Karpas-422 (cell line): ENCODE measurements around the gene AGAP1. TPM values are rescaled to one million over a fixed set of nuclear protein-coding genes. Genes with fewer than 3 reads are reported as not detected.
"Not testable (repeated sequence)": the region's sequence is repeated elsewhere in the genome, so short reads cannot be mapped to it uniquely, and the experiment has no call there.

Experiments used
- DNase-seq: peaks from one replicate; pipeline ENCODE4 v3.0.0-alpha.2; 2015
- H2AFZ ChIP-seq: fragments of 200-600 bp; sonication (generic); 2 replicates; pipeline ENCODE4 v1.6.1; 2014; ENCODE audit warnings: antibody characterized with exemption, low read length, mixed read lengths
- H3K27ac ChIP-seq: fragments of 200-600 bp; sonication (generic); 2 replicates; pipeline ENCODE4 v1.5.1; 2014; ENCODE audit warnings: mild to moderate bottlenecking, low read length, moderate library complexity
- H3K27me3 ChIP-seq: fragments of 200-600 bp; sonication (generic); 2 replicates; pipeline ENCODE4 v1.6.1; 2014; ENCODE audit warnings: low read length, mixed read lengths
- H3K36me3 ChIP-seq: fragments of 200-600 bp; sonication (generic); 2 replicates; pipeline ENCODE4 v1.6.1; 2014; ENCODE audit warnings: low read length, mixed read lengths; ENCODE audit not compliant: insufficient read depth
- H3K4me1 ChIP-seq: fragments of 200-600 bp; sonication (generic); 2 replicates; pipeline ENCODE4 v1.6.1; 2014; ENCODE audit warnings: mild to moderate bottlenecking, low read length, mixed read lengths
- H3K4me2 ChIP-seq: fragments of 200-600 bp; sonication (generic); 2 replicates; pipeline ENCODE4 v1.6.1; 2014; ENCODE audit warnings: low read length, low read depth, mild to moderate bottlenecking; ENCODE audit not compliant: poor library complexity, severe bottlenecking
- H3K4me3 ChIP-seq: fragments of 200-600 bp; sonication (generic); 2 replicates; pipeline ENCODE4 v1.5.1; 2014; ENCODE audit warnings: mild to moderate bottlenecking, antibody characterized with exemption, low read length, mixed read lengths
- H3K79me2 ChIP-seq: fragments of 200-600 bp; sonication (generic); 2 replicates; pipeline ENCODE4 v1.6.1; 2014; ENCODE audit warnings: mild to moderate bottlenecking, low read length, mixed read lengths
- H3K9ac ChIP-seq: fragments of 200-600 bp; sonication (generic); 2 replicates; pipeline ENCODE4 v1.6.0; 2014; ENCODE audit warnings: low read length
- H3K9me2 ChIP-seq: fragments of 200-600 bp; sonication (generic), shearing (Covaris generic); replicated peaks from 2 replicates; pipeline ENCODE4 v1.6.0; 2014; ENCODE audit warnings: mild to moderate bottlenecking, low read length, moderate library complexity; ENCODE audit not compliant: insufficient read depth
- H3K9me3 ChIP-seq: fragments of 300-700, 200-600 bp; sonication (generic); 2 replicates; pipeline ENCODE4 v1.6.1; 2014; ENCODE audit warnings: low read length, mixed read lengths
- H4K20me1 ChIP-seq: fragments of 200-600 bp; sonication (generic); 2 replicates; pipeline ENCODE4 v1.6.1; 2014; ENCODE audit warnings: mild to moderate bottlenecking, antibody characterized with exemption, low read length, low read depth; ENCODE audit not compliant: insufficient read depth
- total RNA-seq: library from RNA; depleted of rRNA; stranded (reverse); fragments of >200 nt; shearing (Covaris generic); gene quantifications from 2 replicates; pipeline ENCODE4 v1.2.3, GENCODE V29; 2014; ENCODE audit warnings: low replicate concordance

Gene AGAP1
- total RNA-seq, 1 experiment from 2014 or later = not detected

- Histone ChIP-seq H3K9me2 (no peaks in the 10 kb centered on the region), H3K4me2 (no peak overlapping the region), H3K4me3 (no peak overlapping the region), H3K79me2 (no peaks in the 10 kb centered on the region), H3K4me1 (no peaks in the 10 kb centered on the region), H4K20me1 (no peaks in the 10 kb centered on the region), H3K27me3 (no peaks in the 10 kb centered on the region), H3K9ac (no peak overlapping the region), H2AFZ (no peak overlapping the region), H3K9me3 (no peaks in the 10 kb centered on the region), H3K27ac (no peak overlapping the region), H3K36me3 (no peaks in the 10 kb centered on the region)
- DNase-seq = no peak
Measured at GRCh38 chr2:236086403-236086970, 592.6 kb downstream of the AGAP1 start.

GRCh38 chr2:236086971-236087465 is 593.2 kb downstream of the AGAP1 start:
- no peak overlapping the region for H3K27ac ChIP-seq
- H3K9me3 ChIP-seq = no peaks in the 10 kb centered on the region
- no peak overlapping the region for H3K9ac ChIP-seq
- no peak for DNase-seq
- H3K9me2 ChIP-seq = no peaks in the 10 kb centered on the region
- H3K79me2 ChIP-seq = no peaks in the 10 kb centered on the region
- H3K4me3 ChIP-seq = no peak overlapping the region
- H3K27me3 ChIP-seq = no peaks in the 10 kb centered on the region
- no peak overlapping the region for H3K4me2 ChIP-seq
- H2AFZ ChIP-seq = no peak overlapping the region
- H3K36me3 ChIP-seq = no peaks in the 10 kb centered on the region
- H3K4me1 ChIP-seq = no peaks in the 10 kb centered on the region
- no peaks in the 10 kb centered on the region for H4K20me1 ChIP-seq

- Histone ChIP-seq H3K27ac (no peak overlapping the region), H3K4me1 (no peaks in the 10 kb centered on the region), H3K4me3 (no peak overlapping the region), H3K9ac (no peak overlapping the region), H3K36me3 (no peaks in the 10 kb centered on the region), H3K9me3 (no peaks in the 10 kb centered on the region), H3K9me2 (no peaks in the 10 kb centered on the region), H3K27me3 (no peaks in the 10 kb centered on the region), H2AFZ (no peak overlapping the region), H3K4me2 (no peak overlapping the region), H4K20me1 (no peaks in the 10 kb centered on the region), H3K79me2 (no peaks in the 10 kb centered on the region)
- DNase-seq = no peak
Measured at GRCh38 chr2:236088368-236089057, 594.7 kb downstream of the AGAP1 start.

- Histone ChIP-seq H3K27me3 (no peaks in the 10 kb centered on the region), H2AFZ (no peak overlapping the region), H3K4me2 (no peak overlapping the region), H3K9ac (no peak overlapping the region), H3K79me2 (no peaks in the 10 kb centered on the region), H3K36me3 (no peaks in the 10 kb centered on the region), H4K20me1 (no peaks in the 10 kb centered on the region), H3K9me2 (no peaks in the 10 kb centered on the region), H3K4me1 (no peaks in the 10 kb centered on the region), H3K27ac (no peak overlapping the region), H3K9me3 (no peaks in the 10 kb centered on the region), H3K4me3 (no peak overlapping the region)
- DNase-seq = no peak
Measured at GRCh38 chr2:236089271-236090026, 595.6 kb downstream of the AGAP1 start.

- H3K36me3 ChIP-seq = no peaks in the 10 kb centered on the region
- no peaks in the 10 kb centered on the region for H3K4me1 ChIP-seq
- no peak for DNase-seq
- H3K9me3 ChIP-seq = no peaks in the 10 kb centered on the region
- no peaks in the 10 kb centered on the region for H3K9me2 ChIP-seq
- H3K27ac ChIP-seq = no peak overlapping the region
- no peaks in the 10 kb centered on the region for H3K79me2 ChIP-seq
- no peak overlapping the region for H3K4me3 ChIP-seq
- H4K20me1 ChIP-seq = no peaks in the 10 kb centered on the region
- no peaks in the 10 kb centered on the region for H3K27me3 ChIP-seq
- H3K4me2 ChIP-seq = no peak overlapping the region
- no peak overlapping the region for H2AFZ ChIP-seq
- H3K9ac ChIP-seq = no peak overlapping the region
Measured at GRCh38 chr2:236090027-236090382, 596.2 kb downstream of the AGAP1 start.

GRCh38 chr2:236090826-236091225 is 597.0 kb downstream of the AGAP1 start:
- H2AFZ ChIP-seq, H3K9ac ChIP-seq, H3K36me3 ChIP-seq, H3K27ac ChIP-seq, H3K4me3 ChIP-seq, H3K4me1 ChIP-seq, H3K4me2 ChIP-seq, DNase-seq, H3K9me3 ChIP-seq, H3K79me2 ChIP-seq, H3K9me2 ChIP-seq, H3K27me3 ChIP-seq, H4K20me1 ChIP-seq: not testable (repeated sequence)

- no peak for DNase-seq
- Histone ChIP-seq H3K4me3 (no peak overlapping the region), H3K36me3 (no peaks in the 10 kb centered on the region), H2AFZ (no peak overlapping the region), H3K4me1 (no peaks in the 10 kb centered on the region), H3K9me3 (no peaks in the 10 kb centered on the region), H3K27me3 (no peaks in the 10 kb centered on the region), H3K9me2 (no peaks in the 10 kb centered on the region), H3K79me2 (no peaks in the 10 kb centered on the region), H4K20me1 (no peaks in the 10 kb centered on the region), H3K9ac (no peak overlapping the region), H3K27ac (no peak overlapping the region), H3K4me2 (no peak overlapping the region)
Measured at GRCh38 chr2:236092714-236093113, 598.9 kb downstream of the AGAP1 start.

- Histone ChIP-seq H3K36me3 (no peaks in the 10 kb centered on the region), H2AFZ (no peak overlapping the region), H3K9me2 (no peaks in the 10 kb centered on the region), H3K9ac (no peak overlapping the region), H3K27ac (no peak overlapping the region), H3K79me2 (no peaks in the 10 kb centered on the region), H3K27me3 (no peaks in the 10 kb centered on the region), H4K20me1 (no peaks in the 10 kb centered on the region), H3K9me3 (no peaks in the 10 kb centered on the region), H3K4me3 (no peak overlapping the region), H3K4me2 (no peak overlapping the region), H3K4me1 (no peaks in the 10 kb centered on the region)
- DNase-seq = no peak
Measured at GRCh38 chr2:236093134-236093533, 599.3 kb downstream of the AGAP1 start.
